Activated CD4-positive, alpha-beta T cell treated with anti-CD3 and anti-CD28 coated beads for 48 hours (primary cell): ENCODE measurements around the gene MSX2.

Experiments
- DNase-seq: peaks from one replicate; pipeline ENCODE4 v3.0.0-alpha.2; 2020

The MSX2 gene

DNA sequence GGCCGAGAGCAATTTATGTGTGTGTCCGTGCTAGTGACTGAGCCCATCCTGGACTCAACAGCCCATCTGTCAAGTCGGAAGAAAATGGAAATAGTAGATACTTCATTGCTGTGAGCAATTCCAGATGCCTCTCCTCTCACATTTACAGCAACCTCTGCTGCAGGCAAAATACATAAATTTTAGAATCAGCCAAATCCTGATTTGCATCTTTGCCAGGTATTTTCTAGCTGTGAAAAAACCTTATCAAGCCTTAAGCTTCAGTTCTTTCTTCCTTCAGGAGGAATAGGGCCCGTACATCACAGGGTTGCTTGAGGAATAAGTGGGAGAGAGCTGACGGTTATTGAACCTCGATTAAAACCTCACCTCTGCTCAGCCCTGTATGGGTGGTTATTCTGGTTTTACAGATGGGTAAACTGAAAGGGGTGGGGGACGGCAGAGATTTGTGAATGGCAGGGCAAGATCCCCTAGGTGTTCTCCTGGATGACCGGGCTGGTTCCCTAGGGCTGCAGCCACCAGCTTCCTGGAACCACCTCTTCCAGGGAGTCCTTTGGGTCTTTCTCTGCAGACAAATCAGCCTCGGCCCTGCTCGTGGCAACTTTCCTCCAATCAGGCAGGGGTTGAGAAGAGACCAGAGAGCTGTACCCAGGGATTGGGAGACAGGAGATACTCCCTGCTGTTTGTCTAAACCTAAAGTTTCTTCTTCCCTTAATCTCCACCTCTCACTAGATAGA lies 5.3 kb upstream of the MSX2 start:
- DNase-seq = no peak

DNA sequence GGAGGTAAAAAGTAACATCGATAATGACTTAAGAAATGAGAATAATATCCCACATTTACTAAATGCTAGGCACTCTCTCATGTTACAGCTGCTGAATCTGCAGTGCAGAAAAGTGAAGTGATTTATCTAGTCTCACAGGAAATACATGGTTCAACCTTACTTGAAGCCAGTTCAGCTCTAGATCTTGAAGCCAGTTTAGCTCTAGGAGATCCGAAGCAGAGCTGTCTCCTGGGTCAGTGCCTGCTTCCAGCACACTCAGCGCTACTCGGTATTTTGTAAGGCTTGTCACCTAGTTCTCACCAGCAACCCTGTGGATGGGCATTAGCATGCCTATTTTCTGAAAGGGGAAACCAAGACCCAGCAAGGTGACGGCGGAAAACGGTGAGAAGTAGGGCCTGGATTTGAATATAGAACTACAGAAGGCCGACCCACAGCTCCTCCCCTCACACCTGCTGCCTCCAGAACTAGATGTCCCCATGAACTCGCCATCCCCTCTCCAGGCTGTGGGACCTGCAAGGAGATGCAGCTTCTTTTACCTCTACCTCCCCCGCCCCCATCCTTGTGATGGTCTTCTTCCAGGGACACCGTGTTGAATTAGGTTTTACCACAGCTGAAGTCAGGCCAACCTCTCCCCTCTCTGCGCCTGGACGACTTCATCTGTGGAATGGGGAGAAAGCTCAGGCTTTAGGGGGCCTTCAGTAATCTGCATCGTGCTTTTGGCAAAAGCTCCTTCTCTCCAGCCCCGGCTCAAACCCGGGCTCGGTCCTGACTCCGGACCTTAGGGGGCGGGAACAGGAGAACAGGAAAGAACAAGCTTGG lies 4.4 kb upstream of the MSX2 start:
- DNase-seq = no peak

DNA sequence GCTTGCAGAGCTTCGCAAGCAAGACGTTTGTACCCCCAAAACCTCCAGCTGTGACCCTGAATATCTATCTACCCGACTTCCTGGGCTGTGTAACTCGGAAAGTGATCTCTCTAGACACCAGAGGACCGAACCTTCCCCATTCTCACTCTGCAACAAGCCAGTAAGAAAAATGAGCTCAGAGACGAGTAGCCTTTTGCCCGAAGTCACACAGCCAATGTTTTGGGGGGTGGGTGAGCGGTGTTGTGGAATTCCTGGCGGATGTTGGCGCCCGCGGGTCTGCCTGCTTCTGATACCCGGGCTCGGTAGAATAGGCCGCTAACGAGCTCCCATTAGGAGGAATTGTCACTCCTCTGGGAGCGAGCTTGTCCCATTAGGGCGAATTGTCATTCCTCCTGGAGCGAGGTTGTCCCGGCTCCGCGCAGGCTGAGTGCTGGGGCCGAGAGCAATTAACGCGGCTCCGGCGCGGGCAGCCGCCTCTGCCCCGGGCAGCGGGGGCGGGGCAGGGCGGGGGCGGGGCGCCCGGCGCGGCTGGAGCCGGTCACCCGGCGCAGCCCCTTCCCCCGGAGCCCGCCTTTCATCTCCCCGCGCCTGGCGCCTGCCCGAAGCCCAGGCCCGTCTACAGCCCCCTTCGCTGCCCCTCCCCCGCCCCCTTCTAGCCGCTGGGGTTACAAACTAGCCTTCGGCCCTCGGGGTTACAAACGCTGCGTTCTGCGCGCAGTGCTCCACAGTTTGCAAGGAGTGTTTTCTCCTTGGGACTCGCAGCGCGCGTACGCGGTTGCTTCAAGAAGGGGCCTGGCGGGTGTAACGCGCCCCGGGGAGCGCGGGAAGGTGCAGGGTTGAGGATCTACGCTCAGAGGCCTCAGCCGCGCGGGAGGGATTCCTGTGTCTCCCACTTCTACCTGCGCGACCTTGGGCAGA lies 3.5 kb upstream of the MSX2 start:
- DNase-seq = no peak

DNA sequence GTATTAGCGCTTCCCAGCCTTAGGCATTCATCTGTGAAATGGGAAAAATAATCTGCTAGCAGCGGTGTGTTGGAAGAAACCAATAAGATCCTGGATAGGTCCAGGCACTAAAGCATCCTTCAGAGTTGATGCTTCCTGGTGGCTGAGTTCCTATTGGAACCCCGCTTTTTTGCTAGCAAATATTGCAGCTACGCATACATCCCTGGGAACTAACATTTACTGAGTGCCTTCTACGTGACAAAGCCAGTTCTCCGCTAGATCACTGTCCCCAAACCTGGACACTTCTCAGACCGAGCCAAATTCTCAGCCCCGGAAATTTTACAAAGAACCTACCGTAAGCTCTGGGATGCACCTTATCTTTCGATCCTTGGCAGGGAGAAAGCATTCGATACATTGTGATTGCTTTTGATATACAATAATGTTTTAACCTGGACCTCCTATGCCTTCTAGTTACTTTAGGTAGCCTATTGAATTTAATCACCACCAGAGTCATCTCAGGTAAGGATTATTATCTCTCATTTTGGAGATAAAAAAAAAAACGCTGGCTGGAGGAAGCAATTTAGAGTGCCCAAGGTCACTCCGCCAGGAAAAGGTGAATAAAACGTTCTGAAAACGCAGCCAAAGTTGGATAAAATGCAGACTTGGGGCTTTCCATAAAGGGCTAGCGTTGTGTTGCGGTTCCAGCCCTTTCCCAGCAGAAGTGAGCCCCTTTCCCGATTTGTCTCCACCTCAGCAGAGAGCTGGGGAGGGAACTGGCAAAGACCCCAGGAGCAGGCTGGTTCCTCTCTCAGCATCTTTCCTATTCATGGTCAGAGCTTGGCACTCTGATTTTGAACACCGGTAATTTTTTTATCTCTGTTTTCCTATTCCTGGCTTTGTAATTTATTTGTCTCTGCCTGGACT lies 2.6 kb upstream of the MSX2 start:
- no peak for DNase-seq

DNA sequence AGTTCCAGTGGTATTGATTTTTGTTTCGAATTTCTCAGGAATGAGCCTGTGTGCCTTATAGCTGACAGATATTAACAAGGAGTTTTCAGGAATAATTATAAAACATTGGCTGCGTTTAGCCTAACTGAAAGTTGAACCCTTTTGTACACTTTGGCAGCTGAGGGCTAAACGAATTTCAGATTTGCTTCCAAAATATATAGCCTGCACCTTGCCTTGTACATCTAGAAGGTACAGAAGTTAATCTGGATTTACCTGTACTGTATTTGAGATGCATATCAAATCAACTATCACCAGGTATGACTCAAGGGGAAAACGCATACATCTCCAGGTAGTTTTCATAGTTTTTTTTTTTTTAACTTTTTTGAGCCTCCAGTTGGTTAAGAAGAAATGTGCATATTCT lies 1.9 kb upstream of the MSX2 start:
- DNase-seq = no peak

DNA sequence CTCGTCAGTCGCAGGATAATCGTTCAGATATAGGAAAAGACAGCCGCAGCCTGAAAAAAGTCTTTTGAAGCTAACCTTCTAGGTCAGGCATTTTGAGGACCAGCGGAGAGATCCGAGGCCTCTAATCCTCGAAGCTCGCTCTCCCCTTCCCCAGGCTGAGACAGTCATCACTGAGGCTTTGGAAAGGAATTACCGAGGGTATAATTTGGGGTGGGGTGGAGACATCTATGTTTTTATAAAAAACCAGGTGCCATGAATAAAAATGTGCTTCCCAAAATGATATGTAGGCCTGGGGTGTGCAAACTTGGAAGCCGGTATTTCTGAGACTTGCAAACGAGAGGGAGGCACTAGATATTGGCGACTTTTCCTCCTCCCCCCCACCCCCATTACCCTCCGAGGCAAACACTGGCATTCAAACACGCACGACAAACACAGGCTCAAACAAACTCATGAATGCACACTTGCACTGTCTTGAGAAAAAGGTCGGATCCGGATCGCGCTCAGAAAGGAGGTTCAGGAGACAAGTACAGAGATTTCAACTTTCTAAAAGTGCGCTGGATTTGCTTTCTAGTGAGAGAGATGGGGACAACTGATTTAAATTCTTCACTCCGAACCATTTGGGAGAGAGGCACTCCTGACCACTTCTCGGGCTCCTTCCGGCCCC lies 935 bp upstream of the MSX2 start:
- no peak for DNase-seq

DNA sequence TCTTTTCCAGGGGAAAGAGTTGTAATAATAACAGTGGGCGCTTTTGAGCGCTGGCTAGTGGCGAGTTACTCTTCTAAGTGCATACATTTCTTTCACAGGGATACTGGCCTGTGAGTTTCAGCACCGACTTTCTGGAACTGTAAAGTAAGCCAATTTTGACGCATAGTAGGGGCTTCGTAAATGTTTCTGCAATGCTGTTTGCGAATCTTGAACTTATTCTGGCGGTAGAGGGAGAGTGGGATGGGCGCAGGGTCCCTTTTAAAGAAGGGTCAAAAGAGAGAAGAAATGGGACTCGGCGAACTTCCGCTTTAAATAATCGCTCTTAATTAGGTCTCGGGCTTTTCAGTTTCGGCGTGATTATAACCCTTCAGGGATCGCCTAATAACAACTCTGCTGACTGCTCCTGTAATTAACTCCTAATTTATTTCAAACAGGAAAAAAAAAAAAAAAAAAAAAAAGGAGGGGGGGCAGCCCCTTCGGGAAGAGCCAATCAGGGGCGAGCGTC lies 351 bp upstream of the MSX2 start:
- DNase-seq = no peak

DNA sequence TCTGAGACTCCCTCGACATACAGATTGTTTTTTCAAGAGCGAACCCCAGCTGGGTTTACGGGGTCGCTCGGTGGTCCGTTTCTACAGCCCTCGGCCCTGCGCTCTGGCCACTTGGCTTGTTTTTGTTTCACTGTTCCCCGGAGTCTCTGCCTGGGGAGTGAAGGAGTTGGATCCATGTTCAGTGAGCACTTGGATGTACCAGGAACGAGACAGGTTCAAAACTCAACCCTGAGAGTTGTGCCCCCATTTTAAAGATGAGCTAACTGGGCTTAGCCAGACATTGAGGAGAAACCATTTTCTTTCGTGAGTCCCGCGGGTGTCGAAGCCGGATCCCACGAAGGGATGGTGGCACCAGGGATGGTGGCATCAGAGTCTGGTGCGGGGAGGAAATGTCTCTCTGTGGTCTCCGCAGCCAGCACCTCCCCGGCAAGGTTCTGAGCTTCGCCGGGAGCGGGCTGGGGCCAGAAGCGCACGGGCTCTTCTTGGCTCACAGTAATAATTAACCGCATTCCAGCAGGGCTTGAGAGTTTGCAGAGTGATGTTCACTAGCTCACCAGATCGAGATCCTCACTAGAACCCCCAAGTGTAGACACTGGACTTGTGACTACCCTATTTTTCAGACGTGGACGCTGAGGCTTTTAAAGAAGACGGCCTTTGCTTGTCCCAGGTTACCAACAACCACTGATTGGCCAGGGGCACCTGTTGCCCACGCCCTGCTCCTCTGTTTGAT lies 1.0 kb downstream of the MSX2 start:
- no peak for DNase-seq

DNA sequence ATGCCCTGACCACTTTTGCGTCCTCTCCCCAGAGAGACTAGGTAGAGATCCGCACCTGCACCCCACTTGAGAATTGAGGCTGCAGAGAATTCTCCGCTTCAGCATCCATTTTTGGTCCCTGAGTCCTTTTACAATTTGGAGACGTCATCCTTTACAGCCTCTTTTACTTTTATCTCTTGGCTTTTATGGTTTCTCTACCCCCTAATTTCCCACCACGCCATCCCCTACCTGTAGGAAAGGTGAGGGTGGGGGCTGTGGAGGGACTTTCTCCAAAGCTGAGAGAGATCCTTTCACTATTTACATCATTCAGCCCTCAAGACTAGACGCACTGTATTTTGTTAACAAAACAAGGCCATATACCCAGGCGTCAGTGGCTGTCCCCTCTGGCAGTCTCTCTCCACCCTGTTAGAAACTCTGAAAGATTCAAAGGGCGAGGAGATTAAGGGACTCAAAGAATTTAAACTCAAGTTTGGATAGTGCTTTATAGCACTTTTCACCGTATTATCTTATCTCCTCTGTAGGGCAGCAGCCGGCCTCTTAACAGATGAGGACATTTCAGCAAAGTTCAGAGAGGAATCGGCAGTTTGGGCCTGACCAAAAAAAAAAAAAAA lies 1.7 kb downstream of the MSX2 start:
- no peak for DNase-seq

DNA sequence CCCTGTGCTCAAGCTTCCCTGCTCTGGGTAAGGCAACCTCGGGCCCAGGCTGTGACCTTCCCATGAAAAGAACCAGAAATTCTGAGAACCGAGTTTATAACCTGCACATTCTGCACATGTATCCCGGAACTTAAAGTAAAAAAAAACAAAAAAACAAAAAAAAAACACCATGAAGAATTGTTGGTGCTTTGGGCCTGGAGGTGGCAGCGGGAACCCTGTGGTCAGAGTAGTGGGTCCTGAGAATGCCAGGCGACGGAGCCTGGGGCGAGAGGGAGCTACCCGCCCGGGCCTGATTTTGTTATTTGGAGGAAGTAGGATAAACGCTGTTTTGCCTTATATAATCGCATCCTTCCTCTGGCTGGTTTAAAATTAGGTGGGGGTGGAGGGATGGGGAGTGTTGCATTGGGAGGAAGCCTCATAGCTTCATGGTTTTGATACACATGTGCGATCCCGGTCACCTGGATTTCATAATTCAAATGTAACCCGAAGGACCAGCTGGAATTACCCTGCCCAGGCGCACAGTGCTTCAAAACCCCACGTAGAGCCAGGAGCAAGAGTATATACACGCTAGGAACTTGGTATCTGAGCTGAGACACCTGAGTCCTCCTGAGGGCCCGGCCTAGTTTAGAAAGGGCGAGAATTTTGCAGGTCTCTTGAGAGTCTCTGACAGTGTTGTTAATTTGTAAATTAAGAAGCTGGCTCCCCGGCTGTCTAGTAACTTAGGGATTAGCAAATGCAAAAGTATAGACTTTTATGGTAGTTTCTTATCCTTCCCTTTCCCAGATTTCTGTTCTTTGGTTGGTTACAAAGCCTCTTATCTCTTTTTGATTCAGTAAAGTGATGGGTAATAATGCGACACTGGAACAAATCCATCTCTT lies 2.8 kb downstream of the MSX2 start:
- no peak for DNase-seq

DNA sequence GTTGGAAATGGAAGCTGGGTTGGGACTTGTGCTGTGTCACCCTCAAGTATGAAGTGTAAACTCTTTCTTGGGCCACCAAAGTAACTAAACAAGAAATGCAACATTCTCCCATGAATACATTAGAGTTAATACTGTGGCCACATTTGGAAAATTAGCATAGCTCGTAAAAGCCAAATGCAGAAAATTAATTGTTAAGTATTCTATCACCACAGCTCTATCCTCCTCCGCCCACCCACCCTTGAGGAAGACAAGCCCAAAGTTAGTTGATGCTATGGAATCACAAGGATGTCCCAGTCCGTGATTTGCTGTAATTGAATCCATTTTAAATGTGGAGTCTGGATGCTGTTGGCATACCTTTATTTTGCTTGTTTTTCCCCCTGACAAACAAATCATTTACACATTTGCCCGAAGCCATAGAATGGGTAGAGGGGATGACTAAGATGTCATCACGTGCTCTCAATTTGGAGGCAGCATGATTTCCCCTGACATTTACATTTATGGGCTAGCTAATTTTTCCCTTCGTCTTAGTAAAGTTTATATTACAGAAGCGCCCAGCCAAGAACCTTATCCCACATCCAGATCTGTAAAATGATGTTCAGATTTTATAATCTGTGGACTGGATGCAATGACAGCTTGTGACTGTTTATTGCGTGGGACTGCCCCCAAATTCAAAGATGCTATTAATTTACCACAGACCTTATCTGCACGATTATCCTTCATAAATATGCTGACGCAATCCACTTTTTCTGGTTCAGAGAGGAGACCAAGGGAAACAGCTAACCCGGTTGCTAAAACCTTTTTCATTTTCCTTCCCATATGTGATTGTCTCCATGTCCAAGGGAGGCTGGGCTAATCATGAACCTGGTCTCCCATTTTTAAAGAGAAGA lies 3.7 kb downstream of the MSX2 start:
- no peak for DNase-seq

DNA sequence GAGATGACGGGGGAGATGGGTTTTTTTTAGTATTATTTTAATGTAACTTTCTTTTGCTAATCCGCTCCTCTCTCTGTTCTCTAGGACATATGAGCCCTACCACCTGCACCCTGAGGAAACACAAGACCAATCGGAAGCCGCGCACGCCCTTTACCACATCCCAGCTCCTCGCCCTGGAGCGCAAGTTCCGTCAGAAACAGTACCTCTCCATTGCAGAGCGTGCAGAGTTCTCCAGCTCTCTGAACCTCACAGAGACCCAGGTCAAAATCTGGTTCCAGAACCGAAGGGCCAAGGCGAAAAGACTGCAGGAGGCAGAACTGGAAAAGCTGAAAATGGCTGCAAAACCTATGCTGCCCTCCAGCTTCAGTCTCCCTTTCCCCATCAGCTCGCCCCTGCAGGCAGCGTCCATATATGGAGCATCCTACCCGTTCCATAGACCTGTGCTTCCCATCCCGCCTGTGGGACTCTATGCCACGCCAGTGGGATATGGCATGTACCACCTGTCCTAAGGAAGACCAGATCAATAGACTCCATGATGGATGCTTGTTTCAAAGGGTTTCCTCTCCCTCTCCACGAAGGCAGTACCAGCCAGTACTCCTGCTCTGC lies 4.8 kb downstream of the MSX2 start:
- no peak for DNase-seq

DNA sequence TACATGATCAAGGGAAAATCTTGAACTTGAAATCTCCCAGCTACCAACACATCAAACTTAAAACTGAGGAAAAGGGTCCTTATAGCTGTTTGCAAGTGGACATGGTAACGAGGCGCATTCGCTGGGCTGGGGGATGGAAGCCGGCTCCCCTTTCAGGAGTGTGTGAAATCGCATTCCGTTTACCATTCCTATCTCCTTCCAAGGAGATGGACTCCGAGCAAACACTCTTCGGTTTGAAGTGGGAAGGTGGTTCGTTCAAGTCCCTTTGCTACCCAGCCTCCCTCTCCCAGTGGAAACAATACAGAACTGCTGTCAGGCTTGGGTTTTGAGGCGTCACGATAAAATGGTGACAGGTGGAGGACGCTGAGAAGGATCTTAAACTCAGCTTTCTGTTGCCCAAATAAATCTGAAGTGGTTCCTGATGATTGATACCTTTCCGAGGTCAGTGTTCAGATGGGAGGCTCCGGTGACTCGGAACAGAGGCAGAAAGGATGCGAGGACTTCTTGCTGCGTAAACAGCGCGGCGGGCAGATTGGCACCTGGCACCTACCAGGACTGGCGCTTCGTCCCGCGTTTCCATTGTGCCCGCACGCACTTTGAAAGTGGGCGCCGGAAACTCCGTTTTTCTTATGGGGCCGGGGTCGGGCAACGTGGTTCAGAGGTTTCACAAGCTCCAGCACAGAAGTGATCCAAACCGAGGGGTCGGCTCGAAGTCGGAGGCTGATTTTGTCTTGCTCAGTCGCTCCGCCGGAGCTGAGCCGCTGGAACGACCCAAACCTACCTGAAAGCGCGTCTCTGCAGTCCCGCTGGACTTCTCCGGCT lies 7.0 kb downstream of the MSX2 start:
- DNase-seq = no peak

DNA sequence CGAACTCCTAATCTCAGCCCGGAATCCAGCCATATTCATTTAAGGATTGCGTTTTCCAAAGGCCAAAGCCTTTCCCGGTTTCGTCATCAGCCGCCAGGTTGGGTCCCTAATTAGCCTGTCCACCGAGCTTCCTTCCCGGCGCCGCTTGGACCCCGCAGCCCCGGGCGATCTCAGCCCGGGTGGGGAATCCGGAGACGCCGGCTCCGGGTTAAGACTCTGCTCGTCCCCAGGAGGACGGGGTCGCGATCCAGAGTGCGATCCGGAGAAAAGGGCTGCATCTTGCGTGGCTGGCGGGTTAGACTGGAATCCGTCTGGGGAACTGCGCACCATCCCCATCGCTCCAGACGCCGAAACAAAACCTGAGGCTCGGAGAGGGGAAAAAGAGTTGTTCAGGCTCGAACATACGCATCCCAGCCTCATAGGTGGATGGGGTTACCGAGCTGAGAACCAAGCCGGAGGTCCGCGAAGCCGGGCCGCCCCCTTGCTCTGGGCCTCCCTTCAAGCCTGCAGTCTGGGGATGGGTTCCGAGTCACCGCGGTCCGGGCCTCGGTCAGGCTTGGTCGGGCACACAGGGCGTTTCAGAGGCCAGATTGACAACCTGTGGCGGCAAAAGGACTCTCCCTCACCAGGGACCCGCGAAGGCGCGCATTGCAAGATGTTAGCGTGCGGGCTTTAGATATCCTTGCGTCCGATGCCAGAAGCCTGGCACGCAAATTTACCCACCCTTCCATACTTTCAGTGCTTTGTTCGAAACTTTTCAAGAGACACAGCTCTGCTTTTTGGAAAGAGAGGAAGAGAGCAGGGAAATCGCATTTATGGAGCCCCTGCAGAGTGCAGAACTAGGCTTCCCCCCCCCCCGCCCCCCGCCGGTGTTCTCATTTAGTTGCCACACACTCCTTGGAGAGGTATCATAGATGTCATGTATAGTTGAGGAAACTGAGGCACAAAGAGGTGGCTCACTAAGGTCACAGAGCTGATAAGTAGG lies 7.9 kb downstream of the MSX2 start:
- no peak for DNase-seq

DNA sequence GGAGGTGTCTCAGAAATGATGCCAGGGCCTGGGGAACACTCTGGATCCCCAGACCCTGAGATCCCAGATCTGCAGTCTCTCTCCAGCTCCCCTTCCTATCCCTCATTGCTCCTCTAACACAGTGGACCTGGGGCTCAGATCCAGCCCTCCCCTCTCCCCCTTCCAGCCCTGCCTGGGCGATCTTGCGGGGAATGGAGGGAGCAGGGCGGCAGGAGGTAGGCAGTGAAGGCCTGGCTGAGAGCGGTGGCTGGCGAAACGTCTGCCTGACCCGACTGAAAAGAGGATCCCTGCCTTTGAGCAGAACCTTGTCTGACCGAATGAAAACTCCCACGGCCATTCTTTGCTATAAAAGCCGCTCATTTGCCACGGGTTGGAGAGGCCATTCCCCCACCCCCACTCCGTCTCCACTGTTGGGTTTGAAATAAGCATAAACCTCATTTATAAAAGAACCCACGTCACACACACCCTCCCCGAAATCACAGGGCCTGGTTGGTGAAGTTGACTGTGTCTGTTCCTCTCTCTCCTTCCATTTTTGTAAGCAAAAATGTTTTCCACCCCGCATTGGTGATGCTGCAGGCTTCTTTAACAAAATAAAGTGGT lies 8.8 kb downstream of the MSX2 start:
- DNase-seq = no peak
